GM18499 (cell line): Measurements from ENCODE around the gene RHNO1.
"Not testable (repeated sequence)": the region's sequence is repeated elsewhere in the genome, so short reads cannot be mapped to it uniquely, and the experiment has no call there.

Source experiments
- ATAC-seq: cut with Tn5 transposase; IDR thresholded peaks from one replicate; pipeline ENCODE4 v1.9.1; 2021; ENCODE audit warnings: moderate number of reproducible peaks; ENCODE audit not compliant: insufficient read depth, unreplicated experiment

The RHNO1 gene

GRCh38 chr12:2857576-2857975, 19.4 kb upstream of the RHNO1 start:
- ATAC-seq: no peak

GRCh38 chr12:2858334-2858733, 18.7 kb upstream of the RHNO1 start:
- no peak for ATAC-seq

- no peak for ATAC-seq
Observed at GRCh38 chr12:2858944-2859421, 18.0 kb upstream of the RHNO1 start.

- ATAC-seq: no peak
Observed at GRCh38 chr12:2860170-2860569, 16.9 kb upstream of the RHNO1 start.

GRCh38 chr12:2862876-2863275, 14.1 kb upstream of the RHNO1 start:
- ATAC-seq: no peak

- ATAC-seq: not testable (repeated sequence)
Observed at GRCh38 chr12:2863402-2863801, 13.6 kb upstream of the RHNO1 start.

GRCh38 chr12:2864198-2864597, 12.8 kb upstream of the RHNO1 start:
- ATAC-seq: no peak

GRCh38 chr12:2868986-2869632, 7.9 kb upstream of the RHNO1 start:
- not testable (repeated sequence) for ATAC-seq

GRCh38 chr12:2876431-2877046, 484 bp upstream of the RHNO1 start:
- no peak for ATAC-seq

- ATAC-seq: no peak
Observed at GRCh38 chr12:2877953-2878732, 1.1 kb downstream of the RHNO1 start.

- ATAC-seq: no peak
Observed at GRCh38 chr12:2879853-2880252, 2.8 kb downstream of the RHNO1 start.

GRCh38 chr12:2884810-2885209, 7.8 kb downstream of the RHNO1 start:
- no peak for ATAC-seq

GRCh38 chr12:2886768-2887450, 9.9 kb downstream of the RHNO1 start:
- ATAC-seq: no peak

- ATAC-seq: no peak
Observed at GRCh38 chr12:2890001-2890387, 13.0 kb downstream of the RHNO1 start.

GRCh38 chr12:2890388-2891239, 13.6 kb downstream of the RHNO1 start, which contains the start of gene TULP3:
Gene TULP3, plus strand, starts transcription at chr12:2890891. Its CDS starts 57 bp downstream, at chr12:2890948.
- peak; percentile 86 for ATAC-seq

- peak; percentile 22 for ATAC-seq
Observed at GRCh38 chr12:2891240-2892053, 14.4 kb downstream of the RHNO1 start.

GRCh38 chr12:2892246-2892645, 15.2 kb downstream of the RHNO1 start:
- no peak for ATAC-seq

- ATAC-seq: no peak
Observed at GRCh38 chr12:2893007-2893406, 16.0 kb downstream of the RHNO1 start.

- ATAC-seq: no peak
Observed at GRCh38 chr12:2895051-2895451, 18.0 kb downstream of the RHNO1 start.
